ENCODE results near the gene EHD4. TPM values are rescaled to one million over a fixed set of nuclear protein-coding genes. Genes with fewer than 3 reads are reported as not detected.

The EHD4 gene
- polyA plus RNA-seq, 4 donors: 8.7 to 20.5 (median 16.4) TPM

DNA sequence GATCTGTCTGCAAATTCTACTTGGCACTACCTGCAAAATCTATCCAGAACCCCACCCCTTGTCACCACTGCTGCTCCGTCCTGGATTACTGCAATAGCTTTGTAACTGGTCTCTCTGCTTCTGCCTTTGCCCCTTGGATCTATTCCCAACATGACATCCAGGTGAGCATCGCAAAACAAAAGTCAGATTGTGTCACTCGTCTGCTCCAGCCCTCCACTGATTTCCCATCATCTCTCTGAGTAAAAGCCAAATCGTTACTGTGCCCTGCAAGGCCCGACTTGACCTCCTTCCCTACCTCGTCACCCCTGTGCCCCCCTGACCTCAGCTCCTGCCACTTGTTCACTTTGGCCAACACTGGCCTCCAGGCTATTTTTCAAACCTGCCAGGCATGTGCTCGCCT lies 87.9 kb downstream of the EHD4 start:
- no peak for DNase-seq (ENCODE audit: low read depth in 4 of 4, low spot score in 3 of 4)

DNA sequence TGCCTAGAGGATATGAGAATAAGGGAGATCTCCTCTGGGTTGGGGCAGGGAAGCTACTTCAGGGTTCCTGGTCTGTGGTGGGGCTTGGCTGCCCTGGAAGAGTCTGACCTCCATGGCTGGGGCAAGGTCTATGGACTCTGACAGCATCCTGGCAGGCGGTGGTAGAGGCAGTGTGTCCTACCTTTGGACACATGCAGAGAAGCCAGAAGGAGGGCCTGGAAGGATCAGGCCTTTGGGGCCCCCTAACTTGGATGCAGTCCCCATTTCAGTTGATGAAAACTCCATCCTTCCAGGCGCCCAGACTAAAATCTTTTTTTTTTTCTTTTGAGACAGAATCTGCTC lies 88.9 kb downstream of the EHD4 start:
- DNase-seq (ENCODE audit: low read depth in 4 of 4, low spot score in 3 of 4): no peak

DNA sequence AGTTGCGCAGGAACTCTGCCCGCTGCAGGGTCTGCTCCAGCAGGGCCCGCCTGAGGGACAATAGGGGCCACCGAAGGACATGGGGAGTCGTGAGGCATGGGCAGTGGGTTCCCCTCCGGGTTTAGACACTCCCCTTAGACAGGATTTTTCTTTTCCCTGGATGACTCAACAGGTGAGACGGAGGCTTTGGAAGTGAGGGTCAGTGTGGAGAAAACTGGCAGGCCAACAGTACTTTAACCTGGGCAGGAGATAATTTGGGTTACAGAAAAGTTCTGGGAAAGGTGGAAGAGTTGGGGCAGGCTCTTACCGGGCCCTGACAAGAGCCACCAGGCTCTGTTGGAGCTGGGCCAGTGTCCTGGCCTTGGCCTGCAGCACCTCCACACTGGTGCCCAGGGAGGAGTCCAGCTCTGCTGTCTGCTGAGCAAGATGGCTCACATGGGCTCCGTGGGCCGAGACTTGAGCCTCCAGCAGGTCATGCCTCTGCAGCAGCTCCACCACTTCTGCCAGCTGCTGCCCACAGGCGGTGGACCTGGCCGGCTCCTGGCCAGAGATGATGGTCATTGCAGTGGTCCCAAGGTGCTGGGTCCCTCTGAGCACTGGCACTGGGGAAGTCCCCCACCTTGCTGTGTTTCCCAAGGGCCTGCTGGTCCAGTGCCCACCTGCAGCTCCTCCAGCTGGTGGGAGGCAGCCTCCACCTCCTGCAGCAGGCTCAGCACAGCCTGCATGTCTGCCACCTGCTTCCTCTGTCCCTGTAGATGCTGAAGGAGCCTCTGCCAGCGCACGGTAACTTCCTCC lies 89.5 kb downstream of the EHD4 start:
- no peak for DNase-seq (ENCODE audit: low read depth in 4 of 4, low spot score in 3 of 4)

- no peak for DNase-seq (ENCODE audit: low read depth in 4 of 4, low spot score in 3 of 4)
Measured at GRCh38 chr15:41881920-41882688, 90.3 kb downstream of the EHD4 start.

GRCh38 chr15:41881550-41881919 lies 90.8 kb downstream of the EHD4 start:
- DNase-seq (ENCODE audit: low read depth in 4 of 4, low spot score in 3 of 4): no peak

DNA sequence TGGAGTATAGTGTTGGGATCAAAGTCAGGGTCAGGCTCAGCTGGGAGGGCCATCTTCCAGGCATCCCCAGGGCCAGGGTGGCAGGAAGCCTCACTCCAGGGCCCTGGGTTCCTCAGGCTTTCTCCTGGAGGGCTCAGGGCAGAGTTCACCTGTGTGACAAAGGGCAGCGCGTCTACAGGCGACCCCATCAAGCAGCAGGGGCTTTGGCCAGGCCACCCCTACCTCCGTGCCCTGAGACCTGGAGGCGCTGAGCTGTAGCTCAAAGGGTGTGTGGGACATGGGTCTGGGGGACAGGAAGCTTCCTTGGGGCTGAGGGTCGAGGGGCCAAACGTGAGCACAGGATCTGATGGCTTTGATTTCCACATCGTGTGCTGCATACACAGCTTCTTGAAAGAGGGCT lies 91.3 kb downstream of the EHD4 start:
- DNase-seq (ENCODE audit: low read depth in 4 of 4, low spot score in 3 of 4): no peak

DNA sequence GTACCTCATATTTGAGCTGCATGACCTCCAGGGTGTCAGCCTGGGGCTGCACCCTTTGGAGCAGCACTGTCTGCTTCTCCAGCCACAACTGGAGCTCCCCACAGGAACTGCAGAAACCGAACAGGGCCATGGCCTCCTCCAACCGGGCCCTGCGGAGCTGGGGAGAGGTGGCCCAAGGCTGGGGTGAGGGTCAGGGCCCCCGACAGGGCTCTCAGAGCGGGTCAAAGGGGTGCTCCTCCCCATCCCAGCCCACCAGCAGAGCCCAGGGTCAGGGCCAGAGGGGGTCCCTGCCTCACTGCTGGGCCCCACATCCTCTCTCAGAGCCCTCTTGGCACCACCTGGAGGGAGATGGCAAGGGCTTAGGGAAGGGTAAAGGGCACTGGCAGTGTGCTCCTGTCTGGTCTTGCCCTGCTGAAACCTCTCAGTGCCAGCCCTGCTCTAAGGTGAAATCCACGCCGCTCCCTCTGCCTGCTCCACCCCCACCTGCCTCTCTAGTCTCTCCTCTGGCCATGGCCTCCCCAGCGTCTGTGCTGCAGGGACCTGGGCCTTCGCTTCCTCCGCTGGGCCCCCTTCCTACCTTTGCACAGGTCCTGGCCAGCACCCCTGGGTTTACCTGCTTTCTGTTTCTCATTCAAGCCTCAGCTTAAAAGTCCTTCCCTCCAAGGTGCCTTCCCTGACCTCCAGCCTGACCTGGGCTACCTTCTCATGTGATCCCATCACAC lies 92.0 kb downstream of the EHD4 start:
- no peak for DNase-seq (ENCODE audit: low read depth in 4 of 4, low spot score in 3 of 4)

- DNase-seq (ENCODE audit: low read depth in 4 of 4, low spot score in 3 of 4): no peak
Measured at GRCh38 chr15:41879321-41879845, 93.0 kb downstream of the EHD4 start.

- DNase-seq (ENCODE audit: low read depth in 4 of 4, low spot score in 3 of 4): no peak
Measured at GRCh38 chr15:41878355-41878699, 94.0 kb downstream of the EHD4 start.

- DNase-seq (ENCODE audit: low read depth in 4 of 4, low spot score in 3 of 4): no peak
Measured at GRCh38 chr15:41877631-41878354, 94.6 kb downstream of the EHD4 start.

GRCh38 chr15:41876689-41877088 lies 95.7 kb downstream of the EHD4 start:
- no peak for DNase-seq (ENCODE audit: low read depth in 4 of 4, low spot score in 3 of 4)

DNA sequence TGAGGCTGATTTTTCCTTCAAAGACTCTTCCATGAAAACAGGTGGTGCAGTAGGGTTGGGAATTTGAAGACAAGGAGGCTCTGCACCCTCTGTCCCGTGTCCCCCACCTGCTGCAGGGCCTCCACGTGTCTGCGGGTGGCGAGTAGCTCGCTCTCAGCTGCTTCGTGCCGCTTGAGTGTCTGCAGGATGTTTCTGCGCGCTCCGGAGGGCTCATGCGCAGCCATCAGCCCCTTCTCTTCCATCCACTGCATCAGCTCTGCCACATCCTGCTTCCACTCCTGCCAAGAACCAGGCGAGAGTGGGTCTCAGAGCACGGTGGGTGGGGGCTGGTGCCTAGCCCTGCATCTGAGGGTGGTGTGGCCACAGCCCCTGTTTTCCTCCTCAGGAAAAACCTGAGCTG lies 96.3 kb downstream of the EHD4 start:
- DNase-seq (ENCODE audit: low read depth in 4 of 4, low spot score in 3 of 4): no peak

DNA sequence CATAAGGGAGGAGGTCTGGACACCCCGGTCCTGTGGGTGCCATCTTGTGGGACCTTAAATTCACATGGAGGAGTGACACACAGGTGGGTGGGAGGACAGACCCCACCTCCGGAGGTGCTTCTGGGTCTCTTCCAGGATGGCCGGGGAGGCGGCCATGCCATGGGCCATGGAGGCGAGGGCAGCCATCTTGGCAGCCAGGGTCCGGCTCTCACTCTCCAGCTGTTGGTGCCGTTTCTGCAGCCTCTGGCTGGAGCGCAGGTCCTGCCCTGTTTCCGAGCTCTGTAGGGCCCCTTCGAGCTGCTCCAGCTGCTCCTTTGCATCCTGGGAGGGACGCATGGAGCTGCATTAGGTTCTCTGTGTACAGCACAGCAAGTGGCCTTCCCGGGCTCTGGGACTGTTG lies 97.6 kb downstream of the EHD4 start:
- DNase-seq (ENCODE audit: low read depth in 4 of 4, low spot score in 3 of 4): no peak

GRCh38 chr15:41873711-41874110 lies 98.6 kb downstream of the EHD4 start:
- no peak for DNase-seq (ENCODE audit: low read depth in 4 of 4, low spot score in 3 of 4)

DNA sequence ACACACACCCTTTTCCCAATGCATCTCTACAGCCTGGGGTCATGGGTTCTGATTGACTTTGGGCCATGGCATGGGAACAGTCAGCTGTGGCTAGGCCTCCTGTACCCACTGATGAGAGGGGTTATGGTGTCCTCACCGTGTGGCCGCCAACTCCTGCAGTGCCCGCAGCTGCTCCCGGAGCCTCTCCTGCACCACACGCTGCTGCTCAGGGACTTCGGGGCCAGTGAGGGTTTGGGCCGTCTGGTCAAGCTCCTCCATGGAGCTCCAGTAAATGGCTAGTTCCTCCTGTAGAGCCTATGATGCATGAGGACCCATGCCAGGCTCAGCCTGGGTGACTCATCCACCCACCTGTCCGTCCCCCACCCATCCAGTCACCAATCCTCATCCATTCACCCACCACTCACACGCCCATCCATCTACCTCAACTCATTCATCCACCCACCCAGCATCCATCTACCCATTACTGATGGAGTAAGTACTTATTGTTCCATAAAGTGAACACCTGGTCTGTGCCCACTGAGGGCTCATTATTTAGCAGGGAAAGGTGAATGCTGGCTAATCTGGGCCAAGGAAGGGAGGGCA lies 100.1 kb downstream of the EHD4 start:
- no peak for DNase-seq (ENCODE audit: low read depth in 4 of 4, low spot score in 3 of 4)

GRCh38 chr15:41871175-41871905 lies 101.0 kb downstream of the EHD4 start:
- DNase-seq (ENCODE audit: low read depth in 4 of 4, low spot score in 3 of 4): no peak

DNA sequence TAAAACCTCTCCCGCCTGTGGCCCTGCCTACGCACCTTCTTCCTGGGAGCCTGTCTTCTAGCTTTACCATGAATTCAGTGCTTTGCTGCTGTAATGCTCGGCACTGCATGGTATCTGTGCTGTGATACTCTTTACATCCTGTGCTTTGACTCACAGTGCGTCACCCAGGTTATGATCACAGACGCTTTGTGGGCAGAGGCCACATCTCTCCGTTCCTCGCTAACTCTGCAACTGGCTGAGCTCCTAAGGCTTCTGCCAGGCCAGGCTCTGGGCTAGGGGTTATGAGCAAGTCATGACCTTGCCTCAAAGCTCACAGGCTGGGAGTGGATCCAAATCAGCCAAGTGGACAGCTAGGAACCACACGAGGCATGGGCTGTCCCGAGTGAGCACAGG lies 101.7 kb downstream of the EHD4 start:
- DNase-seq (ENCODE audit: low read depth in 4 of 4, low spot score in 3 of 4): no peak

- DNase-seq (ENCODE audit: low read depth in 4 of 4, low spot score in 3 of 4): no peak
Measured at GRCh38 chr15:41869770-41870688, 102.3 kb downstream of the EHD4 start.

DNA sequence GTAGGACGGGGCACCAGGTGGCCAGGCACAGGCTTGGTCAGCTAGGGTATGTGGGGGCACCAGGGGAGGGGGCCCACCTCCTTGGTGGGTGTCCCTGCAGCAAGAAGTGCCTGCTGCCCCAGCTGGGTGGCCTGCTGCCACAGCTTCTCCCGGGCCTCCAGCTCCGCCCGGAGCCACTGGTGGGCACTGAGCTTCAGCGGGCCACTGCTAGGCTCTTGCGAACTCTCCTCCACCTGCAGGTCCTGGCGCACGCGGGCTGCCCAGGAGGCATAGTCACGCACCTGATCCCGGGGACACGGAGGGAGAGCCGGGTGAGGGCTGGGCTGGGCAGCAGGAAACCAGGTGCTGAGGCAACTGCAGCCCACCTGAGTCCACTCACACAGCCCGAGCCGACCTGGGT lies 104.0 kb downstream of the EHD4 start:
- DNase-seq (ENCODE audit: low read depth in 4 of 4, low spot score in 3 of 4): no peak

All from left renal pelvis (tissue), 4 donors.